K562 (cell line): ENCODE results near the gene GOLGB1. TPM values are rescaled to one million over a fixed set of nuclear protein-coding genes. Genes with fewer than 3 reads are reported as not detected.

Experiments
- ARHGAP35 ChIP-seq: fragments of 450-650 bp; IDR thresholded peaks from 2 replicates; pipeline ENCODE4 v1.6.1; 2018; ENCODE audit not compliant: partially characterized antibody
- FOXJ3 ChIP-seq: sonication (generic); formaldehyde crosslinking; IDR thresholded peaks from 2 replicates; pipeline ENCODE4 v1.4.0; 2020; ENCODE audit warnings: mild to moderate bottlenecking, missing genetic modification reagents
- JUNB ChIP-seq: fragments of 450-650 bp; formaldehyde crosslinking; conservative IDR thresholded peaks from 2 replicates; pipeline ENCODE4 v1.4.0; 2020; ENCODE audit warnings: mild to moderate bottlenecking
- JUND ChIP-seq, 2 experiments: IDR thresholded peaks; 2 replicates in 1 of 2; 3 replicates in 1 of 2; pipeline ENCODE4 v1.6.1; 2011; ENCODE audit warnings: borderline replicate concordance in 2 of 2, low read depth in 2 of 2, low read length in 2 of 2, improper control_type of control experiment in 1 of 2, missing biosample characterization in 1 of 2, missing genetic modification characterization in 1 of 2, missing genetic modification reagents in 1 of 2
- LARP7 ChIP-seq: fragments of 450-650 bp; IDR thresholded peaks from 2 replicates; pipeline ENCODE4 v1.6.1; 2016
- RBM22 ChIP-seq: fragments of 200-400 bp; formaldehyde crosslinking; IDR thresholded peaks from 2 replicates; pipeline ENCODE4 v1.6.1; 2018; ENCODE audit warnings: low read length, low read depth; ENCODE audit not compliant: poor library complexity, severe bottlenecking
- SAFB2 ChIP-seq: fragments of 200-400 bp; formaldehyde crosslinking; IDR thresholded peaks from 2 replicates; pipeline ENCODE4 v1.6.1; 2018; ENCODE audit warnings: borderline replicate concordance, low read length, low read depth, moderate library complexity; ENCODE audit not compliant: severe bottlenecking
- polyA plus RNA-seq, 8 experiments: library from polyadenylated mRNA; depleted of rRNA in 4 of 8; stranded (reverse) in 5 of 8; unstranded in 3 of 8; fragments of >200 nt; fragmentation: Nextera tagmentation in 2 of 8; fragmentation: Illumina TruSeq in 1 of 8; extraction: Ambion mirVana in 2 of 8; extraction: Trizol in 1 of 8; gene quantifications; 2 replicates each; pipeline versions ENCODE4 v1.2.1 to v1.2.3, GENCODE V29; 2011 to 2014; ENCODE audit warnings: inconsistent platforms in 1 of 8, missing spikeins in 1 of 8
- total RNA-seq, 7 experiments: library from RNA; depleted of rRNA in 6 of 7; stranded (reverse); fragments of >200 nt in 6 of 7; fragmentation: Illumina TruSeq in 2 of 7; extraction: Trizol in 2 of 7; gene quantifications; 2 replicates each; pipeline versions ENCODE4 v1.2.1 to v1.2.3, GENCODE V29; 2011 to 2021; ENCODE audit warnings: low replicate concordance in 1 of 7
- TF ChIP-seq, protein P1 (sequence below): fragments of 450-650 bp; IDR thresholded peaks from 2 replicates; pipeline ENCODE4 v1.6.1; 2017; ENCODE audit warnings: antibody characterized with exemption
- TF ChIP-seq, protein P2 (sequence below): fragments of 250-450 bp; sonication (Bioruptor Pico); IDR thresholded peaks from 2 replicates; pipeline ENCODE4 v1.5.0; 2020; ENCODE audit warnings: mild to moderate bottlenecking
- TF ChIP-seq, protein P3 (sequence below), 2 experiments: fragments of 450-650 bp in 1 of 2; sonication (generic) in 1 of 2; formaldehyde crosslinking; conservative IDR thresholded peaks; 2 replicates each; pipeline versions ENCODE4 v1.4.0 to v1.8.1; 2020 to 2022; ENCODE audit warnings: mild to moderate bottlenecking in 1 of 2, missing genetic modification reagents in 1 of 2

Gene GOLGB1
- total and polyA plus RNA-seq, 9 of the 15 experiments (the other 6 are each of a cell fraction or from before 2014, with no cell fraction given): 4.0 to 16.3 (median 9.7) TPM

DNA sequence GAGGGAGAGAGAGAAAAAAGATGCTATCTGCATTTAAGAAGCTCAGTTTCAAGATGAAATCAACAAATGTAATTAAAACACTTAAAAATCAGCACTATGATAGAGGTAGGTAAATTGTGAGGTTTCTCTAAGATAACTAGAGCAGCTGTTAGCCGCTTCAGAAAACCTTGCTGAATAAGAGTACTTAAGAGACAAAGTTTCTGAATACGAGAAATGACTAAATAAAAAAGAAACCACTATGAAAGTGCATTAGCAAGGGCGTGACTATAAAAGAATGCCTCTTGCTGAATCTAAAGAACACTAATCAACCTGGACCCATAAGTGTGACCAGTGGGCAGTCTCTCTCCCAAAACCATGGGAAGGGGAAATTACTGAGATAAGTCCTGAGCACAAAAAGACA, 43.5 kb upstream of the GOLGB1 start (continued):
- TF ChIP-seq JUND (IDR thresholded peaks at IDR 0.05; ENCODE audit: borderline replicate concordance, low read depth, low read length) (no peak), JUND (tag; IDR thresholded peaks at IDR 0.05; ENCODE audit: borderline replicate concordance, low read depth, low read length) (no peak), SAFB2 (no peak), FOXJ3 (no peak), ARHGAP35 (no peak), RBM22 (no peak), LARP7 (no peak), JUNB (CRISPR knock-in tag) (no peak)
- TF ChIP-seq, protein P1, sequence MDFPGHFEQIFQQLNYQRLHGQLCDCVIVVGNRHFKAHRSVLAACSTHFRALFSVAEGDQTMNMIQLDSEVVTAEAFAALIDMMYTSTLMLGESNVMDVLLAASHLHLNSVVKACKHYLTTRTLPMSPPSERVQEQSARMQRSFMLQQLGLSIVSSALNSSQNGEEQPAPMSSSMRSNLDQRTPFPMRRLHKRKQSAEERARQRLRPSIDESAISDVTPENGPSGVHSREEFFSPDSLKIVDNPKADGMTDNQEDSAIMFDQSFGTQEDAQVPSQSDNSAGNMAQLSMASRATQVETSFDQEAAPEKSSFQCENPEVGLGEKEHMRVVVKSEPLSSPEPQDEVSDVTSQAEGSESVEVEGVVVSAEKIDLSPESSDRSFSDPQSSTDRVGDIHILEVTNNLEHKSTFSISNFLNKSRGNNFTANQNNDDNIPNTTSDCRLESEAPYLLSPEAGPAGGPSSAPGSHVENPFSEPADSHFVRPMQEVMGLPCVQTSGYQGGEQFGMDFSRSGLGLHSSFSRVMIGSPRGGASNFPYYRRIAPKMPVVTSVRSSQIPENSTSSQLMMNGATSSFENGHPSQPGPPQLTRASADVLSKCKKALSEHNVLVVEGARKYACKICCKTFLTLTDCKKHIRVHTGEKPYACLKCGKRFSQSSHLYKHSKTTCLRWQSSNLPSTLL: no peak
- TF ChIP-seq, protein P2, sequence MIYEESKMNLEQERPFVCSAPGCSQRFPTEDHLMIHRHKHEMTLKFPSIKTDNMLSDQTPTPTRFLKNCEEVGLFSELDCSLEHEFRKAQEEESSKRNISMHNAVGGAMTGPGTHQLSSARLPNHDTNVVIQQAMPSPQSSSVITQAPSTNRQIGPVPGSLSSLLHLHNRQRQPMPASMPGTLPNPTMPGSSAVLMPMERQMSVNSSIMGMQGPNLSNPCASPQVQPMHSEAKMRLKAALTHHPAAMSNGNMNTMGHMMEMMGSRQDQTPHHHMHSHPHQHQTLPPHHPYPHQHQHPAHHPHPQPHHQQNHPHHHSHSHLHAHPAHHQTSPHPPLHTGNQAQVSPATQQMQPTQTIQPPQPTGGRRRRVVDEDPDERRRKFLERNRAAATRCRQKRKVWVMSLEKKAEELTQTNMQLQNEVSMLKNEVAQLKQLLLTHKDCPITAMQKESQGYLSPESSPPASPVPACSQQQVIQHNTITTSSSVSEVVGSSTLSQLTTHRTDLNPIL (CRISPR knock-in tag): no peak
- TF ChIP-seq, protein P3, sequence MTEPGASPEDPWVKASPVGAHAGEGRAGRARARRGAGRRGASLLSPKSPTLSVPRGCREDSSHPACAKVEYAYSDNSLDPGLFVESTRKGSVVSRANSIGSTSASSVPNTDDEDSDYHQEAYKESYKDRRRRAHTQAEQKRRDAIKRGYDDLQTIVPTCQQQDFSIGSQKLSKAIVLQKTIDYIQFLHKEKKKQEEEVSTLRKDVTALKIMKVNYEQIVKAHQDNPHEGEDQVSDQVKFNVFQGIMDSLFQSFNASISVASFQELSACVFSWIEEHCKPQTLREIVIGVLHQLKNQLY (CRISPR knock-in tag; conservative IDR thresholded peaks at IDR 0.05): no peak
